Thyroid gland (tissue), 4 donors: ENCODE results near the gene MPZL1. TPM values are rescaled to one million over a fixed set of nuclear protein-coding genes. Genes with fewer than 3 reads are reported as not detected.

Source experiments
- DNase-seq, 2 donors: peaks; one replicate each; pipeline ENCODE4 v3.0.0-alpha.2; 2019
- H3K27ac ChIP-seq, 3 donors: fragments of 200-600 bp; sonication (generic); 1 replicate in 2 of 3; 2 replicates in 1 of 3; pipeline ENCODE4 v1.5.1; 2016 to 2019; ENCODE audit warnings: mild to moderate bottlenecking in 1 of 3, moderate library complexity in 1 of 3
- H3K27me3 ChIP-seq: fragments of 200-600 bp; sonication (generic); one replicate; pipeline ENCODE4 v1.5.1; 2019
- H3K36me3 ChIP-seq, 2 donors: fragments of 200-600 bp; sonication (generic); one replicate each; pipeline ENCODE4 v1.5.1; 2016 to 2019
- H3K4me1 ChIP-seq, 2 donors: fragments of 200-600 bp; sonication (generic); one replicate each; pipeline ENCODE4 v1.5.1; 2017 to 2019
- H3K4me3 ChIP-seq, 3 donors: fragments of 200-600 bp; sonication (generic); replicated peaks in 1 of 3; 1 replicate in 2 of 3; 2 replicates in 1 of 3; pipeline ENCODE4 v1.5.1; 2016; ENCODE audit warnings: mild to moderate bottlenecking in 1 of 3
- H3K9me3 ChIP-seq: fragments of 200-600 bp; sonication (generic); one replicate; pipeline ENCODE4 v1.5.1; 2017
- POLR2A ChIP-seq, 2 donors: fragments of 450-650 bp; IDR thresholded peaks; one replicate each; pipeline ENCODE4 v1.6.1; 2017; ENCODE audit warnings: antibody characterized with exemption in 2 of 2, mild to moderate bottlenecking in 2 of 2, moderate library complexity in 1 of 2
- WGBS, 2 donors: methylation state at CpG; one replicate each; pipeline ENCODE4 v1.1.5; 2017; 5-methylcytosine and 5-hydroxymethylcytosine counted together
- intact Hi-C: fragments of 100-400 bp; cut with DNase I; formaldehyde crosslinking; loops from one replicate; pipeline ENCODE4 v1.15.1; 2023
- total RNA-seq, 4 donors: library from RNA; depleted of rRNA; stranded (reverse); fragments of >200 nt; gene quantifications; one replicate each; pipeline ENCODE4 v1.2.3, GENCODE V29; 2016
- TF ChIP-seq, protein P1 (sequence below), 6 experiments: fragments of 200-600 bp in 3 of 6; fragments of 450-650 bp in 3 of 6; sonication (generic) in 3 of 6; IDR thresholded peaks; one replicate each; pipeline ENCODE4 v1.5.1; 2016 to 2019; ENCODE audit warnings: antibody characterized with exemption in 6 of 6, mild to moderate bottlenecking in 2 of 6, inconsistent platforms in 1 of 6, moderate library complexity in 1 of 6

Gene MPZL1
- total RNA-seq, 4 donors from 2014 or later: 52.6 to 90.2 (median 61.8) TPM

DNA sequence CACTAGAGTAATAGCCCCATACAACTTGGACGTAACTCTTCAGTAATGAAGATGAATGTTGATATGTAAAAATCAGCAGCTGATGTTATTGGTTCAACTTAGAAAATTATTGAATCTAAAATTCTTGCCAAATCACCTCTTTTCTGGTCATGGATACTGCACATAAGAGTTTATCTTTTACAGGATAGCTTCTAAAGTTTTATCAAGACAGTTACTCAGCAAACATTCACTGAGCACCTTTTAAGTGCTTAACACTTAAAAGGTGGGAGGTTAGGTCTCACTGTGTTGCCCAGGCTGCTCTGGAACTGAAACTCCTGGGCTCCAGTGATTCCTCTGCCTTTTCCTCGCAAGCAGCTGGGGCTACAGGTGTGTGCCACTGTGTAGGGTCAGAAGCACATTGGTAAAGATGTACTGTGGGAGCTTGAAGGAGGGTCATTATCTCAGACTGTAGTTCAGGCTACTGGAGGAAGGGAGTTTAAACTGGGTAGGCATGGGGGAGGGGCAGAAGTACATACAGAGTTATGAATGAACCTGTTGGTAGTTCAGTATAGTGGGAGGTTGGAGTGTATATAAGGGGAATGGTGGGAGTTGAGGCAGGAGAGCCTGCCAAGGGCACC, 2.0 kb downstream of the MPZL1 start:
- DNase-seq: no peak
- TF ChIP-seq POLR2A (IDR thresholded peaks at IDR 0.05): no peak
- TF ChIP-seq, protein P1, sequence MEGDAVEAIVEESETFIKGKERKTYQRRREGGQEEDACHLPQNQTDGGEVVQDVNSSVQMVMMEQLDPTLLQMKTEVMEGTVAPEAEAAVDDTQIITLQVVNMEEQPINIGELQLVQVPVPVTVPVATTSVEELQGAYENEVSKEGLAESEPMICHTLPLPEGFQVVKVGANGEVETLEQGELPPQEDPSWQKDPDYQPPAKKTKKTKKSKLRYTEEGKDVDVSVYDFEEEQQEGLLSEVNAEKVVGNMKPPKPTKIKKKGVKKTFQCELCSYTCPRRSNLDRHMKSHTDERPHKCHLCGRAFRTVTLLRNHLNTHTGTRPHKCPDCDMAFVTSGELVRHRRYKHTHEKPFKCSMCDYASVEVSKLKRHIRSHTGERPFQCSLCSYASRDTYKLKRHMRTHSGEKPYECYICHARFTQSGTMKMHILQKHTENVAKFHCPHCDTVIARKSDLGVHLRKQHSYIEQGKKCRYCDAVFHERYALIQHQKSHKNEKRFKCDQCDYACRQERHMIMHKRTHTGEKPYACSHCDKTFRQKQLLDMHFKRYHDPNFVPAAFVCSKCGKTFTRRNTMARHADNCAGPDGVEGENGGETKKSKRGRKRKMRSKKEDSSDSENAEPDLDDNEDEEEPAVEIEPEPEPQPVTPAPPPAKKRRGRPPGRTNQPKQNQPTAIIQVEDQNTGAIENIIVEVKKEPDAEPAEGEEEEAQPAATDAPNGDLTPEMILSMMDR (IDR thresholded peaks at IDR 0.05): no peak
- WGBS, 2 donors: 87 to 89% methylated on average over 2 of the region's 2 CpGs
- Histone ChIP-seq H3K9me3 (no peaks in the 10 kb centered on the region), H3K27me3 (no peaks in the 10 kb centered on the region), H3K4me3 (no peak overlapping the region), H3K27ac (no peak overlapping the region), H3K4me1 (peaks cover 16 to 17% of the 10 kb centered on the region in 2 donors), H3K36me3 (no peaks in the 10 kb centered on the region)
- intact Hi-C loops: loop anchor here (10.0 kb wide), 1 partner anchor 361 kb away; no protein-coding TSS in a partner anchor

DNA sequence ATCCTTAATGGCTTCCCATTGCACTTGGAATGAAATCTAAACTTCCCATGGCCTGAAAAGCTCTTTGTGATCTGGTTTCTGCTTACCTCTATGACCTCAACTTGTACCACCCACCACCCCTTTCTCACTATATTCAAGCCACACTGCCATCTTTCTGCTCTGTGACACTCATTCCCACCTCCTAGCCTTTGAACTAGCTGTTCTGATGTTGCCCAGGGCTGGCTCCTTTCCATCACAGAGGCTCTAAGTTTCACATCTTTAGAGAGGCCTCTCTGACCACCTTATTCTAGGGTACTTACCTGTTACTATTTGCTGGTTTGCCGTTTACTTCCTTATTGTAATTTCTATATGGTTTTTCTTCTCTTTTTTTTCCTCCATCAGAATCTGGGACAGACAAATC, 4.2 kb downstream of the MPZL1 start:
- DNase-seq: no peak
- WGBS, 2 donors: 75 to 88% methylated on average over 1 of the region's 1 CpG
- no peaks in the 10 kb centered on the region for H3K9me3 ChIP-seq
- TF ChIP-seq POLR2A (IDR thresholded peaks at IDR 0.05): no peak
- TF ChIP-seq, protein P1 (IDR thresholded peaks at IDR 0.05): no peak
- no peak overlapping the region for H3K27ac ChIP-seq
- H3K4me3 ChIP-seq: no peak overlapping the region
- no peaks in the 10 kb centered on the region for H3K27me3 ChIP-seq
- no peaks in the 10 kb centered on the region for H3K36me3 ChIP-seq
- intact Hi-C loops: loop anchor here (5.0 to 10.0 kb wide), 2 partner anchors 76 to 359 kb away; no protein-coding TSS in a partner anchor
- H3K4me1 ChIP-seq: peaks cover 16 to 17% of the 10 kb centered on the region in 2 donors

DNA sequence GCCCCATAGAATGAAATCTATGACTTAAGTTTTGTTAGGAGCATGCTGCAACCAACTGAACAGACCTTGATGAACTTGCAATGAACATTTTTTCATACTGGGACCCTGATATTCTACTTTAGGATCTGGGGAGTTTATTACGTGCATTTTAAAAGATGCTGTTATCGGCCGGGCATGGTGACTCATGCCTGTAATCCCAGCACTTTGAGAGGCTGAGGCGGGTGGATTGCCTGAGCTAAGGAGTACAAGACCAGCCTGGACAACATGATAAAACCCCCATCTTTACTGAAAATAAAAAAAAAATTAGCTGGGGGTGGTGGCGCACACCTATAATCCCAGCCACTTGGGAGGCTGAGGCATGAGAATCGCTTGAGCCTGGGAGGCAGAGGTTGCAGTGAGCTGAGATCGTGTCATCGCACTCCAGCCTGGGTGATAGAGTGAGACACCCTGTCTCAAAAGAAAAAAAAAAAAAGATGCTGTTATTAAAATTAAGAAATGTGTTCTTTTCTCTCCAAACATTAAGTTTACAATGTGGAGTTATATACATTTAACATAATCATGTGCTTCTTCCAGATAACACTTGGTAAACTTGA, 7.1 kb downstream of the MPZL1 start:
- 95 to 96% methylated on average over 8 of the region's 8 CpGs for WGBS, 2 donors
- H3K27ac ChIP-seq: no peak overlapping the region
- H3K4me1 ChIP-seq: peaks cover 5 to 13% of the 10 kb centered on the region in 2 donors
- DNase-seq: no peak
- no peaks in the 10 kb centered on the region for H3K27me3 ChIP-seq
- intact Hi-C loops: loop anchor here (5.0 to 10.0 kb wide), 2 partner anchors 73 to 356 kb away; no protein-coding TSS in a partner anchor
- no peak for TF ChIP-seq POLR2A (IDR thresholded peaks at IDR 0.05)
- TF ChIP-seq, protein P1 (IDR thresholded peaks at IDR 0.05): no peak
- H3K4me3 ChIP-seq: no peak overlapping the region
- no peaks in the 10 kb centered on the region for H3K36me3 ChIP-seq
- H3K9me3 ChIP-seq: no peaks in the 10 kb centered on the region

DNA sequence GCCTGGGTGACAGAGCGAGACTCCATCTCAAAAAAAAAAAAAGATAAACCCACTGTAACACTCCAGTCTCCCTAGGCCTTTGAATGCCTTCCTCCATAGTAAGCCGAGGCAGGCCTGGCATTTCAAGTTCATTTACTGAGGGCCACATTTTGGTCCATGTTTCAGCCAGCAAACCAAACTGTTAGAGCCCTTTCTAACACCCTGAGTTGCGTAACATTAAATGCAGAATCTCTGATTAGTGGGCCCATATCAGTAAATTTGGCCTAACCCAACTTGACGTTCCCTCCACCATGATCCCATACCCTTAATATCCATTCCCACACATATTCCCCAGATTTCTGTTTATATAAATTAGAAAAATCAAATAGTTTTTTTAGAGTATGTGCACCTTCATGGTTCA, 12.4 kb downstream of the MPZL1 start:
- TF ChIP-seq, protein P1 (IDR thresholded peaks at IDR 0.05): no peak
- no peak for TF ChIP-seq POLR2A (IDR thresholded peaks at IDR 0.05)
- Histone ChIP-seq H3K36me3 (no peaks in the 10 kb centered on the region), H3K4me1 (peaks cover 0 to 11% of the 10 kb centered on the region in 2 donors), H3K27ac (no peak overlapping the region), H3K4me3 (no peak overlapping the region), H3K9me3 (no peaks in the 10 kb centered on the region), H3K27me3 (no peaks in the 10 kb centered on the region)
- DNase-seq: no peak
- 98 to 99% methylated on average over 4 of the region's 4 CpGs for WGBS, 2 donors
- intact Hi-C loops: no loop called here

DNA sequence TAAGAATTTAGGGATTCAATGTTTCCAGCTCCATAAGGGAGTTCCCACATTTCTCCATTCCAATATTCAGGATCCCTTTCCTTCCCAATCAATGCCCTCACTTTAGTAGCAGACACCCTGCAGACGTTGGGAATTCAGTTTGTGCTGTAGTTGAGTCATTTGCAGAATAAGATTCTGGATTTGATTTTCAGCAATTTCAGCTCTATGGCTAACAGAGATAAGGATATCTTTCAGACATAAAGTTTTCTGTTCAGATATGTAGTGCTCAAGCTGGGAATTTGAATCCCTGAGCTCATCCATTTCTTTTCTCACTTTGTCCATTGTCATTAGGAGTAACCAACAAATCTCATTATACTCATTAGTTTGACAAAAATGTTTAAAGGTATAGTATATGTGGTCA, 13.1 kb downstream of the MPZL1 start:
- Histone ChIP-seq H3K9me3 (no peaks in the 10 kb centered on the region), H3K4me3 (no peak overlapping the region), H3K4me1 (peaks cover 0 to 11% of the 10 kb centered on the region in 2 donors), H3K27me3 (no peaks in the 10 kb centered on the region), H3K36me3 (no peaks in the 10 kb centered on the region), H3K27ac (no peak overlapping the region)
- 68 to 97% methylated on average over 1 of the region's 1 CpG for WGBS, 2 donors
- intact Hi-C loops: no loop called here
- DNase-seq: no peak
- TF ChIP-seq, protein P1 (IDR thresholded peaks at IDR 0.05): no peak
- no peak for TF ChIP-seq POLR2A (IDR thresholded peaks at IDR 0.05)
